AG09319 (cell line): ENCODE results near the gene MYH15.

Experiments used
- DNase-seq: peaks from one replicate; pipeline ENCODE4 v3.0.0-alpha.2; 2010; ENCODE audit warnings: low read depth; ENCODE audit errors: extremely low read depth
- CTCF ChIP-seq: IDR thresholded peaks from 2 replicates; pipeline ENCODE4 v1.5.1; 2011; ENCODE audit warnings: low read depth, mild to moderate bottlenecking, inconsistent platforms, low read length, moderate library complexity

Gene MYH15

GRCh38 chr3:108447096-108447847, 63.1 kb downstream of the MYH15 start:
- no peak for DNase-seq
- TF ChIP-seq CTCF = no peak

- TF ChIP-seq CTCF = no peak
- DNase-seq = no peak
Observed at GRCh38 chr3:108442281-108442680, 68.1 kb downstream of the MYH15 start.

- no peak for TF ChIP-seq CTCF
- DNase-seq = no peak
Observed at GRCh38 chr3:108441518-108441917, 68.9 kb downstream of the MYH15 start.

- DNase-seq = no peak
- TF ChIP-seq CTCF = no peak
Observed at GRCh38 chr3:108441071-108441507, 69.3 kb downstream of the MYH15 start.

GRCh38 chr3:108438542-108438941, 71.9 kb downstream of the MYH15 start:
- DNase-seq = no peak
- no peak for TF ChIP-seq CTCF

- DNase-seq = no peak
- TF ChIP-seq CTCF = no peak
Observed at GRCh38 chr3:108437439-108437838, 73.0 kb downstream of the MYH15 start.

- no peak for TF ChIP-seq CTCF
- no peak for DNase-seq
Observed at GRCh38 chr3:108433928-108434327, 76.5 kb downstream of the MYH15 start.
